Smooth muscle cell (in vitro differentiated cells): ENCODE results near the gene OR3A3. TPM values are rescaled to one million over a fixed set of nuclear protein-coding genes. Genes with fewer than 3 reads are reported as not detected.
"Not testable (repeated sequence)": the region's sequence is repeated elsewhere in the genome, so short reads cannot be mapped to it uniquely, and the experiment has no call there.

Experiments used
- DNase-seq: peaks from one replicate; lab custom pipeline; 2025; ENCODE audit not compliant: unreplicated experiment; lab: John Stamatoyannopoulos, UW
- H2AFZ ChIP-seq: fragments of 200-600 bp; sonication (generic); 2 replicates; pipeline ENCODE4 v1.6.0; 2016; ENCODE audit warnings: antibody characterized with exemption, low read depth, mild to moderate bottlenecking
- H3F3A ChIP-seq: fragments of 200-600 bp; sonication (generic); 2 replicates; pipeline ENCODE4 v1.6.0; 2017; ENCODE audit warnings: antibody characterized with exemption, low read depth
- H3K27ac ChIP-seq: fragments of 200-600 bp; sonication (generic); 2 replicates; pipeline ENCODE4 v1.5.1; 2016; ENCODE audit warnings: low read depth, mild to moderate bottlenecking
- H3K27me3 ChIP-seq: fragments of 200-600 bp; sonication (generic); 2 replicates; pipeline ENCODE4 v1.6.1; 2016; ENCODE audit warnings: low read depth, mild to moderate bottlenecking
- H3K36me3 ChIP-seq: fragments of 200-600 bp; sonication (generic); 2 replicates; pipeline ENCODE4 v1.5.1; 2016; ENCODE audit warnings: low read depth
- H3K4me1 ChIP-seq: fragments of 200-600 bp; sonication (generic); 2 replicates; pipeline ENCODE4 v1.5.1; 2016; ENCODE audit warnings: low read depth
- H3K4me2 ChIP-seq: fragments of 200-600 bp; sonication (generic); 2 replicates; pipeline ENCODE4 v1.6.0; 2016; ENCODE audit warnings: mild to moderate bottlenecking
- H3K4me3 ChIP-seq: fragments of 200-600 bp; sonication (generic); 2 replicates; pipeline ENCODE4 v1.5.1; 2016; ENCODE audit warnings: mild to moderate bottlenecking
- H3K79me2 ChIP-seq: fragments of 200-600 bp; sonication (generic); 2 replicates; pipeline ENCODE4 v1.6.0; 2016; ENCODE audit warnings: low read depth, mild to moderate bottlenecking
- H3K9ac ChIP-seq: fragments of 200-600 bp; sonication (generic); 2 replicates; pipeline ENCODE4 v1.6.0; 2016; ENCODE audit warnings: low read depth
- H3K9me3 ChIP-seq: fragments of 200-600 bp; sonication (generic); replicated peaks from 2 replicates; pipeline ENCODE4 v1.5.1; 2016; ENCODE audit warnings: low read depth
- H4K20me1 ChIP-seq: fragments of 200-600 bp; sonication (generic); 2 replicates; pipeline ENCODE4 v1.6.0; 2016; ENCODE audit warnings: low read depth
- CTCF ChIP-seq: fragments of 200-600 bp; sonication (generic); IDR thresholded peaks from 2 replicates; pipeline ENCODE4 v1.5.1; 2017; ENCODE audit warnings: borderline replicate concordance, mild to moderate bottlenecking, antibody characterized with exemption; ENCODE audit not compliant: insufficient read depth, poor library complexity, severe bottlenecking
- WGBS: methylation state at CpG from one replicate; pipeline ENCODE4 v1.1.7; 2016; ENCODE audit warnings: low lambda C conversion rate; 5-methylcytosine and 5-hydroxymethylcytosine counted together
- polyA plus RNA-seq: library from polyadenylated mRNA; unstranded; fragments of >200 nt; fragmentation: Nextera tagmentation; extraction: Ambion mirVana; gene quantifications from 2 replicates; pipeline ENCODE4 v1.2.1, GENCODE V29; 2016
- total RNA-seq: library from RNA; depleted of rRNA; stranded (reverse); fragments of >200 nt; gene quantifications from 2 replicates; pipeline ENCODE4 v1.2.3, GENCODE V29; 2014

The OR3A3 gene
- total and polyA plus RNA-seq, 2 experiments from 2014 or later = not detected

GRCh38 chr17:3400055-3400454 is 11.1 kb upstream of the OR3A3 start:
- Histone ChIP-seq H3K4me3 (no peak overlapping the region), H3K4me1 (no peaks in the 10 kb centered on the region), H3K27ac (no peak overlapping the region), H3K27me3 (no peaks in the 10 kb centered on the region), H3K36me3 (no peaks in the 10 kb centered on the region), H3F3A (no peaks in the 10 kb centered on the region), H3K79me2 (no peaks in the 10 kb centered on the region), H4K20me1 (no peaks in the 10 kb centered on the region), H2AFZ (no peak overlapping the region), H3K9me3 (peaks cover under 1% of the 10 kb centered on the region), H3K4me2 (no peak overlapping the region), H3K9ac (no peak overlapping the region)
- DNase-seq = no peak
- WGBS = 67% methylated on average over 6 of the region's 6 CpGs
- no peak for TF ChIP-seq CTCF

- DNase-seq = no peak
- no peak overlapping the region for H3K9ac ChIP-seq
- H3F3A ChIP-seq = no peaks in the 10 kb centered on the region
- no peaks in the 10 kb centered on the region for H3K27me3 ChIP-seq
- no peak for TF ChIP-seq CTCF
- H2AFZ ChIP-seq = no peak overlapping the region
- 57% methylated on average over 2 of the region's 2 CpGs for WGBS
- H3K4me2 ChIP-seq = no peak overlapping the region
- no peak overlapping the region for H3K4me3 ChIP-seq
- no peaks in the 10 kb centered on the region for H3K4me1 ChIP-seq
- no peaks in the 10 kb centered on the region for H3K79me2 ChIP-seq
- peaks cover 9% of the 10 kb centered on the region for H3K9me3 ChIP-seq
- no peak overlapping the region for H3K27ac ChIP-seq
- H4K20me1 ChIP-seq = no peaks in the 10 kb centered on the region
- H3K36me3 ChIP-seq = no peaks in the 10 kb centered on the region
Observed at GRCh38 chr17:3401786-3402185, 9.4 kb upstream of the OR3A3 start.

- H3K4me1 ChIP-seq, H3K27me3 ChIP-seq, H3K79me2 ChIP-seq, H3K9ac ChIP-seq, H3K4me3 ChIP-seq, H2AFZ ChIP-seq, H3K36me3 ChIP-seq, DNase-seq, H3F3A ChIP-seq, H4K20me1 ChIP-seq, H3K4me2 ChIP-seq, H3K27ac ChIP-seq: not testable (repeated sequence)
- WGBS = 45% methylated on average over 1 of the region's 1 CpG
- H3K9me3 ChIP-seq = peaks cover 17% of the 10 kb centered on the region
Observed at GRCh38 chr17:3403856-3404255, 7.3 kb upstream of the OR3A3 start.

GRCh38 chr17:3412216-3412615 is 1.0 kb downstream of the OR3A3 start:
- not testable (repeated sequence) for H3K4me3 ChIP-seq, H3K27me3 ChIP-seq, DNase-seq, H3F3A ChIP-seq, H3K4me2 ChIP-seq, H2AFZ ChIP-seq, H3K9ac ChIP-seq, H3K4me1 ChIP-seq, H4K20me1 ChIP-seq, H3K36me3 ChIP-seq, H3K27ac ChIP-seq, H3K9me3 ChIP-seq, H3K79me2 ChIP-seq
- 46% methylated on average over 5 of the region's 16 CpGs for WGBS

- no peak overlapping the region for H3K4me3 ChIP-seq
- no peaks in the 10 kb centered on the region for H3K79me2 ChIP-seq
- H3K4me1 ChIP-seq = no peaks in the 10 kb centered on the region
- no peak overlapping the region for H2AFZ ChIP-seq
- WGBS = 71% methylated on average over 5 of the region's 5 CpGs
- no peak overlapping the region for H3K4me2 ChIP-seq
- no peak overlapping the region for H3K9ac ChIP-seq
- H3F3A ChIP-seq = no peaks in the 10 kb centered on the region
- no peaks in the 10 kb centered on the region for H4K20me1 ChIP-seq
- no peaks in the 10 kb centered on the region for H3K27me3 ChIP-seq
- TF ChIP-seq CTCF = no peak
- H3K9me3 ChIP-seq = no peaks in the 10 kb centered on the region
- H3K27ac ChIP-seq = no peak overlapping the region
- DNase-seq = no peak
- H3K36me3 ChIP-seq = no peaks in the 10 kb centered on the region
Observed at GRCh38 chr17:3415610-3416009, 4.4 kb downstream of the OR3A3 start.
